ENCODE measurements around the gene MMRN2. TPM values are rescaled to one million over a fixed set of nuclear protein-coding genes. Genes with fewer than 3 reads are reported as not detected.

MMRN2 gene
- total and polyA plus RNA-seq, 2 of the 8 experiments (the other 6 are each of a cell fraction or from before 2014, with no cell fraction given) = 1.2 TPM

DNA sequence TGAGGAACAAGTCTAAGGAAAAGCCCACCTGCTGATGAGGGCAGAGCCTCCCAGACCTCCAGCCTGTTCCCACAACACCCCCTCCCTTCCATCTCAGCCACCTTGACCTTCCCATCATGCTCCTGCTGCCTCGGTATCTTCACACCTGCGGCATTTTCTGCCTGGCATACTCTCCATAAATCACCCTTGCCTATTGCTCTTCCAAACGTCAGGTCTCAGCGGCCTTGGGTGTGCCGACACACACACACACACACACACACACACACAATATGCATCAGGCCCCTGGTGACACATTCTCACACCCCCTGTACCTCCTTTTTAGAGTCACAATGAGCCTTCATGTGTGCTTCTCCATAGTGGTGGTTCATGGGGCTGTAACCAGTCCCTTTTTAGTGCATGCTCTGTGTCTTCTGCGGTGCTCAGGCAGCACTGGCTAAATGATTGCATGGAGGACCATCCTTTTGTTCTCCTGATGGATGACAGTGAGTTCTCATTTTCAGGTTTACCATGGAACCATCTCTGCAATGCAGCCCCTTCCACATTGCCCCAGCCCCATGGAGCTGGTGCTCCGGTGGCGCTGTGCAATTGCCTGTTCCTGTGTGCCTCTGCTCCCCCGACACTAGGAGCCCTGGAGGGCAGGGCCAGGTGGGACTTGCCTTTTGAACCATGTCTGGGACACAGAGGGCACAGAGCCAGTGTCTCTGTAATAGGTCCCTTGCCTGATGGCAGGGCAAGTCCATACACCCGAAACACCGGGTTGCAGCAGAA is 15.4 kb upstream of the MMRN2 start:
- ChIA-PET CTCF (ENCODE audit: partially characterized antibody) (interaction anchor here (0.6 kb wide), 2 partner anchors 33 to 100 kb away, joined by 3 read pairs; no protein-coding TSS in a partner anchor), POLR2A (ENCODE audit: partially characterized antibody) (no interaction called here)
- peak overlapping the region; percentile 82 for H2BK12ac ChIP-seq (ENCODE audit: low read depth, low read length)
- H4K20me1 ChIP-seq (replicated peaks in 1 of 2; ENCODE audit: control insufficient read depth in 1 of 2, insufficient read depth in 2 of 2, low read length in 2 of 2) = no peaks in the 10 kb centered on the region
- H2BK20ac ChIP-seq (ENCODE audit: low read length) = no peak overlapping the region
- FAIRE-seq = no peak
- no peak overlapping the region; a peak in 1 of 4 replicates for H3K4me2 ChIP-seq (ENCODE audit: insufficient read depth in 1 of 2, low read depth in 2 of 2, low read length in 2 of 2)
- H3K4ac ChIP-seq (replicated peaks; ENCODE audit: insufficient read length, low read depth, low read length) = no peak overlapping the region
- no peak for TF ChIP-seq SIRT6 (IDR thresholded peaks at IDR 0.05; ENCODE audit: low read length)
- TF ChIP-seq SIN3A (conservative IDR thresholded peaks at IDR 0.05 in 1 of 2, IDR thresholded peaks at IDR 0.05 in 1 of 2; ENCODE audit: low read depth in 1 of 2, low read length in 2 of 2) = no peak
- no peak for TF ChIP-seq NRF1 (IDR thresholded peaks at IDR 0.05; ENCODE audit: low read depth, low read length)
- TF ChIP-seq YY1 (IDR thresholded peaks at IDR 0.05; ENCODE audit: low read depth, low read length) = no peak
- TF ChIP-seq POLR2AphosphoS5 (IDR thresholded peaks at IDR 0.05; ENCODE audit: low read depth, low read length) = no peak
- TF ChIP-seq, protein P1, sequence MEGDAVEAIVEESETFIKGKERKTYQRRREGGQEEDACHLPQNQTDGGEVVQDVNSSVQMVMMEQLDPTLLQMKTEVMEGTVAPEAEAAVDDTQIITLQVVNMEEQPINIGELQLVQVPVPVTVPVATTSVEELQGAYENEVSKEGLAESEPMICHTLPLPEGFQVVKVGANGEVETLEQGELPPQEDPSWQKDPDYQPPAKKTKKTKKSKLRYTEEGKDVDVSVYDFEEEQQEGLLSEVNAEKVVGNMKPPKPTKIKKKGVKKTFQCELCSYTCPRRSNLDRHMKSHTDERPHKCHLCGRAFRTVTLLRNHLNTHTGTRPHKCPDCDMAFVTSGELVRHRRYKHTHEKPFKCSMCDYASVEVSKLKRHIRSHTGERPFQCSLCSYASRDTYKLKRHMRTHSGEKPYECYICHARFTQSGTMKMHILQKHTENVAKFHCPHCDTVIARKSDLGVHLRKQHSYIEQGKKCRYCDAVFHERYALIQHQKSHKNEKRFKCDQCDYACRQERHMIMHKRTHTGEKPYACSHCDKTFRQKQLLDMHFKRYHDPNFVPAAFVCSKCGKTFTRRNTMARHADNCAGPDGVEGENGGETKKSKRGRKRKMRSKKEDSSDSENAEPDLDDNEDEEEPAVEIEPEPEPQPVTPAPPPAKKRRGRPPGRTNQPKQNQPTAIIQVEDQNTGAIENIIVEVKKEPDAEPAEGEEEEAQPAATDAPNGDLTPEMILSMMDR (IDR thresholded peaks at IDR 0.05; ENCODE audit: control extremely low read depth in 1 of 3, insufficient read depth in 1 of 3, low read depth in 1 of 3, low read length in 3 of 3) = no peak
- H3K4me3 ChIP-seq (ENCODE audit: extremely low read depth in 1 of 4, insufficient read depth in 2 of 4, low read depth in 3 of 4, low read length in 4 of 4) = no peak overlapping the region
- no peak overlapping the region for H2BK120ac ChIP-seq (replicated peaks; ENCODE audit: low read depth, low read length)
- peak overlapping the region; percentile 36 for H4K8ac ChIP-seq (ENCODE audit: extremely low read depth, insufficient read depth, low read length)
- no peak overlapping the region for H2AFZ ChIP-seq (ENCODE audit: low read length)
- H2BK5ac ChIP-seq (ENCODE audit: low read depth, low read length) = no peak overlapping the region
- no peak overlapping the region; the same call in none of the 2 replicates for H2BK15ac ChIP-seq (ENCODE audit: low read length)
- H3K23me2 ChIP-seq (ENCODE audit: low read depth, low read length) = peaks cover 12% of the 10 kb centered on the region; the same call in 1 of the 2 replicates
- no peak overlapping the region for H4K5ac ChIP-seq (ENCODE audit: insufficient read length, low read depth, low read length)
- no peak overlapping the region for H3K27ac ChIP-seq (ENCODE audit: low read depth, low read length)
- H3K4me1 ChIP-seq (replicated peaks in 1 of 4; ENCODE audit: control insufficient read depth in 3 of 4, insufficient read depth in 4 of 4, low read length in 3 of 4) = peaks cover 4 to 24% (median 18%) of the 10 kb centered on the region in 4 experiments
- H3K9me3 ChIP-seq (ENCODE audit: insufficient read depth in 2 of 2, low read depth in 1 of 2, low read length in 1 of 2) = no peaks in the 10 kb centered on the region
- 89% methylated on average over 11 of the region's 11 CpGs; no CpG with 5 or more reads in 1 of the 2 experiments for whole genome bisulfite sequencing, 2 experiments (ENCODE audit: extremely low coverage in 1 of 2, insufficient coverage in 1 of 2, insufficient read length in 1 of 2, insufficient replicate concordance in 2 of 2, low coverage in 1 of 2, low lambda C conversion rate in 2 of 2, missing lambda C conversion rate in 1 of 2)
- H3K79me1 ChIP-seq (ENCODE audit: low read depth, low read length) = no peaks in the 10 kb centered on the region
- peaks cover 1 to 20% (median 16%) of the 10 kb centered on the region in 4 experiments for H3K27me3 ChIP-seq (replicated peaks in 1 of 4; ENCODE audit: control insufficient read depth in 3 of 4, extremely low read depth in 1 of 4, insufficient read depth in 3 of 4, low read length in 3 of 4)
- peak in 1 of 2 experiments; percentile 47 for DNase-seq (ENCODE audit: low read depth in 1 of 2, low spot score in 2 of 2)
- H3K36me3 ChIP-seq (ENCODE audit: control insufficient read depth in 2 of 4, insufficient read depth in 4 of 4, low read length in 3 of 4) = no peaks in the 10 kb centered on the region
- H2AK5ac ChIP-seq (ENCODE audit: low read depth, low read length) = 0 out of 2 replicates have a peak overlapping the region, but pooled peaks have one; percentile 82
- H4K91ac ChIP-seq (replicated peaks; ENCODE audit: insufficient read length, low read length) = no peak overlapping the region
- no peaks in the 10 kb centered on the region for H3K79me2 ChIP-seq (ENCODE audit: control insufficient read depth in 1 of 2, insufficient read depth in 2 of 2, low read length in 2 of 2)
- H3K14ac ChIP-seq (ENCODE audit: insufficient read length) = no peak overlapping the region
- no peak overlapping the region for H3K23ac ChIP-seq (ENCODE audit: insufficient read length)
- peak overlapping the region; percentile 62; the same call in 1 of the 2 replicates for H3K18ac ChIP-seq (ENCODE audit: extremely low read depth, low read length)
- no peak overlapping the region for H3K9ac ChIP-seq (replicated peaks in 1 of 4; ENCODE audit: extremely low read depth in 1 of 4, low read depth in 3 of 4, low read length in 3 of 4)
- H3K56ac ChIP-seq (replicated peaks; ENCODE audit: insufficient read length, low read depth, low read length) = no peak overlapping the region
